ENCODE results near the gene PLPP4.

Gene PLPP4

GRCh38 chr10:120456626-120457430 lies at the start of gene PLPP4:
TSS of gene PLPP4 (plus strand) at chr10:120457227. CDS start at chr10:120457306, 79 bp downstream.
- H3K4me3 Mint-ChIP-seq = peak within 1 kb of the TSS; percentile 42
- peaks cover 4% of the 10 kb centered on the region for H3K36me3 Mint-ChIP-seq (ENCODE audit: insufficient read depth)
- DNase-seq (ENCODE audit: low spot score in 2 of 2) (no peak), ATAC-seq (replicated peaks; ENCODE audit: extremely low read depth, poor library complexity, severe bottlenecking) (no peak)
- H3K27me3 Mint-ChIP-seq = peaks cover 42% of the 10 kb centered on the region
- no peaks in the 10 kb centered on the region for H3K4me1 Mint-ChIP-seq
- no peaks in the 10 kb centered on the region for H3K9me3 Mint-ChIP-seq
- H3K27ac Mint-ChIP-seq (ENCODE audit: low read depth) = no peak within 1 kb of the TSS

GRCh38 chr10:120409816-120410215 lies 47.2 kb upstream of the PLPP4 start:
- DNase-seq (ENCODE audit: low spot score in 2 of 2) (no peak), ATAC-seq (replicated peaks; ENCODE audit: extremely low read depth, poor library complexity, severe bottlenecking) (no peak)
- Mint-ChIP-seq H3K4me1 (no peaks in the 10 kb centered on the region), H3K36me3 (ENCODE audit: insufficient read depth) (no peaks in the 10 kb centered on the region), H3K27ac (ENCODE audit: low read depth) (no peak overlapping the region), H3K4me3 (no peak overlapping the region), H3K27me3 (peaks cover 9% of the 10 kb centered on the region), H3K9me3 (no peaks in the 10 kb centered on the region)

GRCh38 chr10:120414946-120415345 lies 42.1 kb upstream of the PLPP4 start:
- Mint-ChIP-seq H3K9me3 (no peaks in the 10 kb centered on the region), H3K4me1 (no peaks in the 10 kb centered on the region), H3K27me3 (peaks cover 17% of the 10 kb centered on the region), H3K27ac (ENCODE audit: low read depth) (no peak overlapping the region), H3K36me3 (ENCODE audit: insufficient read depth) (no peaks in the 10 kb centered on the region), H3K4me3 (no peak overlapping the region)
- ATAC-seq (replicated peaks; ENCODE audit: extremely low read depth, poor library complexity, severe bottlenecking) = no peak
- DNase-seq (ENCODE audit: low spot score in 2 of 2) = no peak

- no peaks in the 10 kb centered on the region for H3K36me3 Mint-ChIP-seq (ENCODE audit: insufficient read depth)
- H3K9me3 Mint-ChIP-seq = no peaks in the 10 kb centered on the region
- ATAC-seq (replicated peaks; ENCODE audit: extremely low read depth, poor library complexity, severe bottlenecking) = no peak
- peaks cover 15% of the 10 kb centered on the region for H3K27me3 Mint-ChIP-seq
- no peak for DNase-seq (ENCODE audit: low spot score in 2 of 2)
- no peaks in the 10 kb centered on the region for H3K4me1 Mint-ChIP-seq
- no peak overlapping the region for H3K4me3 Mint-ChIP-seq
- H3K27ac Mint-ChIP-seq (ENCODE audit: low read depth) = no peak overlapping the region
Observed at GRCh38 chr10:120415709-120416330, 41.2 kb upstream of the PLPP4 start.

GRCh38 chr10:120420421-120420820 lies 36.6 kb upstream of the PLPP4 start:
- no peak overlapping the region for H3K27ac Mint-ChIP-seq (ENCODE audit: low read depth)
- H3K4me3 Mint-ChIP-seq = no peak overlapping the region

GRCh38 chr10:120421250-120421649 lies 35.8 kb upstream of the PLPP4 start:
- ATAC-seq (replicated peaks; ENCODE audit: extremely low read depth, poor library complexity, severe bottlenecking) (no peak), DNase-seq (ENCODE audit: low spot score in 2 of 2) (no peak)
- H3K27me3 Mint-ChIP-seq = peaks cover 30% of the 10 kb centered on the region
- no peaks in the 10 kb centered on the region for H3K9me3 Mint-ChIP-seq
- H3K36me3 Mint-ChIP-seq (ENCODE audit: insufficient read depth) = no peaks in the 10 kb centered on the region
- H3K27ac Mint-ChIP-seq (ENCODE audit: low read depth) = no peak overlapping the region
- no peak overlapping the region for H3K4me3 Mint-ChIP-seq
- H3K4me1 Mint-ChIP-seq = no peaks in the 10 kb centered on the region

More at GRCh38 chr10:120420421-120420820, 36.6 kb upstream of the PLPP4 start:
- ATAC-seq (replicated peaks; ENCODE audit: extremely low read depth, poor library complexity, severe bottlenecking) (no peak), DNase-seq (ENCODE audit: low spot score in 2 of 2) (no peak)
- Mint-ChIP-seq H3K36me3 (ENCODE audit: insufficient read depth) (no peaks in the 10 kb centered on the region), H3K27me3 (peaks cover 21% of the 10 kb centered on the region), H3K4me1 (no peaks in the 10 kb centered on the region), H3K9me3 (no peaks in the 10 kb centered on the region)

GRCh38 chr10:120422457-120422856 lies 34.6 kb upstream of the PLPP4 start:
- Mint-ChIP-seq H3K4me1 (no peaks in the 10 kb centered on the region), H3K9me3 (no peaks in the 10 kb centered on the region), H3K27ac (ENCODE audit: low read depth) (no peak overlapping the region), H3K36me3 (ENCODE audit: insufficient read depth) (no peaks in the 10 kb centered on the region), H3K27me3 (peaks cover 35% of the 10 kb centered on the region), H3K4me3 (no peak overlapping the region)
- ATAC-seq (replicated peaks; ENCODE audit: extremely low read depth, poor library complexity, severe bottlenecking) (no peak), DNase-seq (ENCODE audit: low spot score in 2 of 2) (no peak)

- Mint-ChIP-seq H3K4me3 (no peak overlapping the region), H3K27me3 (peaks cover 35% of the 10 kb centered on the region), H3K36me3 (ENCODE audit: insufficient read depth) (no peaks in the 10 kb centered on the region), H3K27ac (ENCODE audit: low read depth) (no peak overlapping the region), H3K9me3 (no peaks in the 10 kb centered on the region), H3K4me1 (no peaks in the 10 kb centered on the region)
- DNase-seq (ENCODE audit: low spot score in 2 of 2) = no peak
- no peak for ATAC-seq (replicated peaks; ENCODE audit: extremely low read depth, poor library complexity, severe bottlenecking)
Observed at GRCh38 chr10:120423431-120424197, 33.4 kb upstream of the PLPP4 start.

GRCh38 chr10:120424198-120424464 lies 32.9 kb upstream of the PLPP4 start:
- no peaks in the 10 kb centered on the region for H3K36me3 Mint-ChIP-seq (ENCODE audit: insufficient read depth)
- DNase-seq (ENCODE audit: low spot score in 2 of 2) = no peak
- no peak overlapping the region for H3K4me3 Mint-ChIP-seq
- no peak for ATAC-seq (replicated peaks; ENCODE audit: extremely low read depth, poor library complexity, severe bottlenecking)
- no peaks in the 10 kb centered on the region for H3K9me3 Mint-ChIP-seq
- no peaks in the 10 kb centered on the region for H3K4me1 Mint-ChIP-seq
- H3K27me3 Mint-ChIP-seq = peaks cover 35% of the 10 kb centered on the region
- H3K27ac Mint-ChIP-seq (ENCODE audit: low read depth) = no peak overlapping the region

- Mint-ChIP-seq H3K4me3 (no peak overlapping the region), H3K27ac (ENCODE audit: low read depth) (no peak overlapping the region), H3K4me1 (no peaks in the 10 kb centered on the region), H3K27me3 (peaks cover 39% of the 10 kb centered on the region), H3K36me3 (ENCODE audit: insufficient read depth) (no peaks in the 10 kb centered on the region), H3K9me3 (no peaks in the 10 kb centered on the region)
- DNase-seq (ENCODE audit: low spot score in 2 of 2) = no peak
- no peak for ATAC-seq (replicated peaks; ENCODE audit: extremely low read depth, poor library complexity, severe bottlenecking)
Observed at GRCh38 chr10:120426306-120426705, 30.7 kb upstream of the PLPP4 start.

GRCh38 chr10:120428754-120429153 lies 28.3 kb upstream of the PLPP4 start:
- no peaks in the 10 kb centered on the region for H3K9me3 Mint-ChIP-seq
- H3K27me3 Mint-ChIP-seq = peaks cover 62% of the 10 kb centered on the region
- H3K4me1 Mint-ChIP-seq = no peaks in the 10 kb centered on the region
- H3K27ac Mint-ChIP-seq (ENCODE audit: low read depth) = no peak overlapping the region
- H3K36me3 Mint-ChIP-seq (ENCODE audit: insufficient read depth) = no peaks in the 10 kb centered on the region
- DNase-seq (ENCODE audit: low spot score in 2 of 2) (no peak), ATAC-seq (replicated peaks; ENCODE audit: extremely low read depth, poor library complexity, severe bottlenecking) (no peak)
- no peak overlapping the region for H3K4me3 Mint-ChIP-seq

GRCh38 chr10:120429395-120429794 lies 27.6 kb upstream of the PLPP4 start:
- Mint-ChIP-seq H3K4me1 (no peaks in the 10 kb centered on the region), H3K36me3 (ENCODE audit: insufficient read depth) (no peaks in the 10 kb centered on the region), H3K27ac (ENCODE audit: low read depth) (no peak overlapping the region), H3K4me3 (no peak overlapping the region), H3K9me3 (no peaks in the 10 kb centered on the region), H3K27me3 (peaks cover 56% of the 10 kb centered on the region)
- no peak for DNase-seq (ENCODE audit: low spot score in 2 of 2)
- no peak for ATAC-seq (replicated peaks; ENCODE audit: extremely low read depth, poor library complexity, severe bottlenecking)

- H3K27me3 Mint-ChIP-seq = peaks cover 43% of the 10 kb centered on the region
- H3K9me3 Mint-ChIP-seq = no peaks in the 10 kb centered on the region
- ATAC-seq (replicated peaks; ENCODE audit: extremely low read depth, poor library complexity, severe bottlenecking) = no peak
- H3K4me3 Mint-ChIP-seq = no peak overlapping the region
- H3K36me3 Mint-ChIP-seq (ENCODE audit: insufficient read depth) = no peaks in the 10 kb centered on the region
- no peak for DNase-seq (ENCODE audit: low spot score in 2 of 2)
- H3K4me1 Mint-ChIP-seq = no peaks in the 10 kb centered on the region
- no peak overlapping the region for H3K27ac Mint-ChIP-seq (ENCODE audit: low read depth)
Observed at GRCh38 chr10:120431251-120431651, 25.8 kb upstream of the PLPP4 start.
